HG02763 (cell line): Measurements from ENCODE around the gene CORO7.
A peak's percentile ranks its signal among the peaks of the same experiment; 100 is the strongest.

Source experiments
- ATAC-seq: cut with Tn5 transposase; IDR thresholded peaks from one replicate; pipeline ENCODE4 v1.9.1; 2021; ENCODE audit warnings: mild to moderate bottlenecking, moderate library complexity; ENCODE audit not compliant: unreplicated experiment

CORO7 gene

DNA sequence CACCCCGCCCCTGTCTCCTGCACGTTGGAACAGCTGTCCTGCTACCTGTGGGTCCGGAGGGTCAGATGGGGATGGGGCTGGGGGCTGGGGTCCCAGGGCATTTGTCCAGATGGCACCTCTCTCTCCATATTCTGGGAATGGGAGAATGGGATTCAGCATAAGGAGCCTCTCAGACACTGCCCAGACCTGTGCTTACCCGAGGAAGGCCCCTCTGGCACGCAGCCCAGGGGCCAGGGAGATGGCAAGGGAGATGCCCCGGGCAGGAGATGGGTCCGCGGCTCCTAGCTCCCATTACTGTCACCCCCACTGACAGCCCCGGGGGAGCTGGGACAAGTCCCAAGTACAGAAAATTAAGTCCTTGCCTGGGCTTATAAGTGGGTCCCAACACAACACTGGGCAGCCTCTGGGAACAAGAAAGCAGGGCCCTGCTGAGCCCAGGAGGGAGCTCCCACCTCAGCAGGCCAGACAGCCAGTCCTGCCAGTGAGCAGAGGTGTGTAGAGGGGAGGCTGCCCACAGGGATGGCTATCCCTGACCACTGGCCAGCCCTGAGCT lies 43.0 kb downstream of the CORO7 start:
- ATAC-seq, result no peak

DNA sequence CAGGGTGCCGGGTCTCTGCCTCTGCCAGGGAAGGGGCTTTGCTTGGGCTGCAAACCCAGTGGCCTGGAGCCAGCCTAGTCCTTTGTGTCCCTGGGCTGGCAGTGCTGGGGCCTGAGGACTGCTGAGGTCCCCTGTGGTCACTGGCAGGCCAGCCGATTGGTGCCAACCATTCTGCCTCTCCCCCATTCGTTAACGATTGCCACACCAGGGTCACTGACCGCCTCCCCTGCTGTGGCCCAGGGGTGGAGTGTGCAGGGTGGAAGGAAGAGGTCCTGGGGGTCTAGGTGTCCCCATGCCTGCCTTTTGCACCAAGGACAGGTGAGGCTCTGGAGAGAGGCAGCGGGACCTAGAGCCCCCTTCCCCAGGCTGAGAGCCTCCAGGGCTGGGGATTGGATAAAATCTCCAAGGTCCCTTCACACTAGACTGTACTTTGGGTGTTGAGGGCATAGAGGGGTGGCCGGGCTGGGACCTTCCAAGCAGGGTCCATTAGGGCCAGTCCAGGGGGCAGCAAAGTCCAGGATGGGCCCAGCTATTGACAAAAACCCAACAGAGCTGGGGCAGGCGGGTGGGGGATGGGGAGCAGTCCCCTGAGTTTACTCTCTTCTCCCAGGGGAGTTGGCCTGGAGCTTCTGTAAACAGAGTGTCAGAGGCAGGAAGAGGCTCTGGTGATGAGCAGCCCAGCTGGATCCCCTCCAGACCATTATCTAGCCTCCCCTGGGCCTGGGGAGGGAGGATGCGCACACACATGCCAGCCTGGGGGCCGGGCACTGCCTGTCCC lies 43.6 kb downstream of the CORO7 start:
- no peak for ATAC-seq

DNA sequence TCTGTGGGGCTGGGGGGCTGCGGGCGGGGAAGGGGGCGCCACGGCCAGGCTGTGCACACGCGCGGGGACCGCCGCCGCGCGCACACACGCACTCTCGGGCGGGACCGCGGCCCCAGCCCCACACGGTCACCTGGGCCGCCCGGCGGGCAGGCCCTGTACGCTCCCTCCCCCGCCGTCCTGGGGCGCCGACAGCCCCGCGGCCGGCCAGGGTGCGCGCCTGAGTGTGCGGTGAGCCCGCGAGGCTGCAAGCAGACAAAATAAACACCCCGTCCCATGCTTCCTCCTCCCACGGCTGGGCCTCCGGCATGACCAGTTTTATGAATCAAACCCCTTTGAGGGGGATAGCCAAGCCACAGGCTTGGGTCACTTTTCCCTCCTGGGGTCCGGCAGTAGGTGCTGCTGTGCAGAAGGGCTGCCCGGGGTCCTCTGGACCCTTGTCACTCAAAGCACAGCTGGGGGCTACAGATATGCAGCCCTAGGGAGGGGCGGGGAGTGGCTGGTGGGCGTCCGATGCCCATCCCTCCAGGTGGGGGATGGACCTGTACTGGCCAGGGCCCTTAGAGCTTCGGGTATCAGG lies 44.3 kb downstream of the CORO7 start:
- ATAC-seq, result peak; percentile 22

DNA sequence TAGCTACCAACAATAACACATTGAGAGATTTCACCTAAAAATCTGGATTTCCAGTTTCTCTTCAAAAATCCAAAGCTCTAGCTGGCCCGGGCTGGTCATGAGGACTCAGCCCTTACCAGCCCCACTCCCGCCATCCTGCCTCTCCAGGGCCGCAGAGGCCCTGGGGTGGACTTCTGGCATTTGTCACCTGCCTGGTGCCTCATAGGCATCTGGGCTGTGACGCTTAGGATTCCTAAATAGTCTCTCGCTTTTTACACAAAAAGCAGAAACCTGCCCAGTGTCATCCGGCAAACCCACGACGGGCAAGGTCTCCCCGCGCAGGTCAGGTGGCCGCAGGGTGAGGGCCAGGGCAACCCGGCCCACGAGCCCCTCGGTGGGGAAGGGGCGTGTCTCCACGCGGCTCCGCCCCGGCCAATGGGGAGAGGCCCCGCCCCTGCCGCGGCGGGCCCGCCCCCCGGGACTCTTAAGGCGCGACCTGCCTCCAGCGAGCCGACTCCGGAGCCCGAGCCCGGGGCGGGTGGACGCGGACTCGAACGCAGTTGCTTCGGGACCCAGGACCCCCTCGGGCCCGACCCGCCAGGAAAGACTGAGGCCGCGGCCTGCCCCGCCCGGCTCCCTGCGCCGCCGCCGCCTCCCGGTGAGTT lies 44.9 kb downstream of the CORO7 start, which contains the start of gene VASN:
TSS of gene VASN (plus strand) at position 492 of the 644 bp plus-strand sequence. CDS start 9,030 bp downstream, outside the sequence.
- ATAC-seq, result peak; percentile 53

DNA sequence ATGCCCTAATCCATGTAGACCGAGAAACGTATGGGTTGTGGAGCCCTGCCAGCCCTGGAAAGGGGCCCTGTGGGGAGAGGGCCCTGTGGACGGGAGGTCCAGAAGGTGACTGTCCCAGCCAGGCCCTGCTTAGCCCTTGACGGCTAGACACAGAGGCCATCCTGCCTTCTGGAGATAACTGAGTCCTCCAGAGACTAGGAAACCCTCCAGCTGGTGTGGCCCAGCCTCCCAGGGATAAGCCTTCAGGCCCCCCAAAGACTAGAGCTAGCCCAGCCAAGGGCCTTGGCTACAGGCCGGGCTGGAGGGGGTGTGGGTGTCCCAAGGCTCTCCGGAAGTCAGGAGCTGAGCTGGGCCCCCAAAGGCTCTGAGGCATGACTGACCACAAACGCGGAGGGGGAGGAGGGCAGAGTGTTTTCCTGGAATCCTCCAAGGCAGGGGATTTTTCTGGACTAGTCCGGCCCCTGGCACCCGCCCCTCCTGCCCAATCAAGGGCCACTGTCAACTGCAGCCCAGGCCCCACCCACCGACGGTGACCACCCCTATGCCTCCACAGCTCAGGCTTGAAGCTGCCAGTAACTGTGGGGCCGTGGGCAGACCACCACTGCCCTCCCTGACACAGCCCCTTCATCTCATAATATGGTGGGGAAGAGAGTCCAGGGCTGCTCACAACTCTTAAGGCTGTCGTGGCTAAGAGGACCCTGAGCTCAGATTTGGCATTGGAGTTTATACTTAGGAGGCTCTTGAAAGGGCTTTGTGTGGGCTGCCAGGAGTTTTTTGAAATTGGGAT lies 45.6 kb downstream of the CORO7 start:
- ATAC-seq, result no peak

DNA sequence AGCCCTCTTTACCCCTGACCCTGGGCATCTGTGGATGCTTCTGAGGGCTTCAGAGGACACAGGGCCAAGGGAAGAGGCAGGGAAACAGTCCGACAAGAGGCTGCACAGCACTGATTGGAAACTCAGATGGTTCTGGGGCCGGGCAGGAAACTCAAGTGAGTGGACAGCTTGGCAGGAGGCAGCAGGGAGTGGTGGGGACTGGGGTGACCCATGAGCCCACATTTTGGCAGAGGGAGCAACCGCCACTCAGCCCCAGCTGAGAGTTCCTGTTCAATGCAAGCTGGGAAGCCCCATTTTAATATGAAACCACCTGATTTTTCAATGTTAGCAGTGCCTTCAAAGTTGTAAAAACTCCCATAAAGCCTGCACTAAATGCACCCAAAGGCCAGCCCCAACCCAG lies 46.2 kb downstream of the CORO7 start:
- ATAC-seq, result no peak

DNA sequence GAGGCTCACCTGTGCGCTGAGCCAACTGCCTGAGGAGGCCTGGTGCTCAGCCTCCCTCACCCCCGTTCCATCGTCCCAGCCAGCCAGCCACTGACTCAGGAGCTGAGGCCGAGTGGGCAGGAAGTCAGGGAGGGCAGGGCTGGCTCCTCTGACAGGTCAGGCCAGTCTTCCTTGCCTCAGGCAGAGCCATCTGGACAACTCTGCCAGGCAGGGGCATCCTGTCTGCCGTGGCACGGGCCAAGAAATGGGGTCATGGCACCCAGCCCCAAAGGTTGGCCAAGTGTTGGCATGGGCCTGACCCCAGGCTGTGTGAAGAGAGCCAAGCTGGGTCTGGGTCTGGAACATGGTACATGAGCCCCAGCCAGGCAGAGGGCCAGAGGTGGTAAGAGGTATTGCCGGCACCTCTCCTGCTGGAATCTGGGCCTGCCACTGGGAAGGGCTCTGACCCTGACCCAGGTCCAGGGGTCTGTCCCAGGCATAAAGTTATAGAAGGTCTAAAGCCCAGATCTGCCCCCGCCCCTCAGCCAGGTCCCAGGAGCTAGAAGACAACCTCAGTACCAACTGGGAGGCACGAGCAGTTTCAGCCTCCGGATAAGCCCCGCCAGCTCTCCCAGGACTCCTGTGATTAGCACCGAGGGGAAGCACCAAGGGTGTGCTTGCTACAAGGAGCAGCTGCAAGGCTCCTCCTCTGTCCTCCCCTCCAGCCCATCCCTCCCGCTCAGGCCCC lies 47.2 kb downstream of the CORO7 start:
- ATAC-seq, result no peak

DNA sequence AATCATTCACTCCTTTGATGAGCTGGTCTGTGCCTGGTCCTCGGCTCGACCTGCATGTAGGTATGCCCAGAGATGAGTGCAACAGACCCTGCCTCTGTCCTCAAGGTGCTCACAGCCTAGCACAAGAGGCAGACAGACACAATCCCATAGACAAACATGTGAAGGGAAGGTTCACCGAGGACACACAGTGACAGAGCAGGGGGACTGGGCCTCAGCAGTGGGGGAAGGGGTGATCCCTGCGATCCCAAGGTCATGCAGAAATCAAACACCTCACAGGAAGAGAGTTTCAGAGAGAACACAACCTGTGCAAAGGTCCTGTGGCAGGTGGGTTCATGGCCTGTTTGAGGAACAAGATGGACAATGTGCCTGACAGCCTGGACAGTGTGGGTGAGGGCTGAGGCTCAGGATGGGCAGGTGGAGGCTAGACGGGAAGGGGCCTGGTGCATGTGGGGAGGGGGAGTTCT lies 49.0 kb downstream of the CORO7 start:
- no peak for ATAC-seq

DNA sequence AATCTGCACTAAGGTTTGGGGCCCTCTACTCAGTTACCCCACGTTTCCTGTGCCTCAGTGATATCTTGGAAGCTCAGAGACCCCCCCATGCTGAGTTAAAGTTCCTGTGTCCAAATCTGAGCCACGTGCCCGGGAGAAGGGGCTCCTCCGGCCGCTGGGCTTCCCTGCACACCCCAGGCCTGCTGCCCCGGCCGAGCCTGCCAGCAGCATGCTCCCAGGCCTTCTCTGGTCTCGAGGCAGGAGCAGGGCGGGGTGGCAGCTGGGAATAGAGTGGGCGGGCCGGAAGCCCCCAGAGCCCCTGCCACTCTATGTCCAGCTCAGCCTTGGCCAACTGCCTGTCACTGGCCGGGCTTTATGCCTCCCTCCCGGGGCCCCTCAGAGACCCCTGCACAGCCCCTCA lies 50.4 kb downstream of the CORO7 start:
- no peak for ATAC-seq

DNA sequence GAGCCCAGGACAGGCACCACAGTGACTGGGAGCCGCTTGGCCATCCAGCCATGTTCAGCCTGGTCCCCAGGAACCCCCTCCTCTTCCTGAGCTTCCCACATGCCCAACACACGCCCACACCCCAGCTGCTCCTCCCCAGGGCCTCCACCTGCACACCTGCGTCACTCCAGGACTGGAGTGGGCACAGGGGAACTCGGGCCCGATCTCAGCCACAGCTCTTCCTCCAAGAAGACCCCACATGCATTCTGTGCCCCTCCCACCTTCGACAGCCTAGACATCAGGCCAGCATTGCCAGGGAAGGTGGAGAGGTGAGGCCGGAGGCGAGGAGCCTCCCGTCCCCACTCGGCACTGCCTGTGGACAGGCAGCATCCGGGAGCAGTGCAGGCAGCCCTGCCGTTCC lies 50.8 kb downstream of the CORO7 start:
- no peak for ATAC-seq

DNA sequence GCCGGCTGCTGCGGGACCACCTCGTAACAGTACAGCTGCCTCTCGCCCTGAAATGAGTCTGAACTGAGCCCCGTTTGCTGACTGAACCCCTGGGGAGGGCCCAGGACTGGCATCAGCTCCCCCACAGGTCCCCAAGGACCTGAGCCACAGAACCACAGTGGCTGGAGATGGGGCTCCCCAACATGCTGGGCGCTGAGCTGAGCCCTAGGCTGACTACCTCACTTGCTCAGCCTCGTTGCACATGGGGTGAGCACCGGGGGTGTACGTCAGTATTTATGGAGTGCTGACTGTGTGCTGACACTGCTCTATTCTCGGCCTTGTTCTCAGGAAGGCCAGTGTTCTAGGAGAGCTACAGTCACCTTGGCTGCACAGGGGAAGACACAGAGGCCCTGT lies 51.4 kb downstream of the CORO7 start:
- ATAC-seq, result peak; percentile 43

DNA sequence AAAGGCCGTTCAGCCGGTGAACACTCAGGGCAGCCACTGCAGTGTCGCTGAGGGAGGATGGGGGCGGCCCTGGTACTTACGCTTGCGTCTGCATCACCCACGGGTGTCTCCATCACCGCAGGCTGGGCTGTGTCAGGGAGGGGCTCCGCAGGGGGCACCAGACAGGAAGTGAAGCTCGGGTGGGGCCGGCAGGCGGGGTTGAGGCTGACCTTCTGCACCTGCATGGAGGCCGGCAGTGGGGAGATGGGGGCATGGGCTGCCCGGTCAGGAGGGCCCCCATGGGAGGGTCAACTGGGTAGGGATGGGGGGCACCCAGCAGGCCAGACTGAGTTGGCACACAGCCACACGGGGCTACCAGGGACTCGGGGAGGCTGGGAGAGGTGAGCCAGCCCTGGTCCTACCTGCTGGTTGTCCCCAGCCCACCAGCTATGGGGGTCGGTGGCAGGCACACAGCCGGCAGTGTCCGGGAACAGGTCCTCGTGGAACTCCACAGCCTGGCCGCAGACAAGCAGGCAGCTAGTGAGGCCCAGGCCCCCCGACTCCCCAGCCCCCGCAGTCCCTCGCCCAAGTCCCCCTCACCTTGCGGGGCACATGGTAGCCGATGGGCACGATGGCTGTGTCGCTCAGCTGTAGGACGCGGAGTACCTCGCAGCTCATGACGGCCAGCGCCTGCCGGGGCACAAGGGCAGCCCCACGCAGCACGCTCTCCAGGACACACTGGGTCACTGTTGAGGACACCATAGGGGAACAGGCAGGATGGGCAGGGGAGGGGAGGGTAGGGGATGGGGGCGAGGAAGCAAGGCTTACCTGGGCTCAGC lies 52.0 kb downstream of the CORO7 start:
- ATAC-seq, result no peak

DNA sequence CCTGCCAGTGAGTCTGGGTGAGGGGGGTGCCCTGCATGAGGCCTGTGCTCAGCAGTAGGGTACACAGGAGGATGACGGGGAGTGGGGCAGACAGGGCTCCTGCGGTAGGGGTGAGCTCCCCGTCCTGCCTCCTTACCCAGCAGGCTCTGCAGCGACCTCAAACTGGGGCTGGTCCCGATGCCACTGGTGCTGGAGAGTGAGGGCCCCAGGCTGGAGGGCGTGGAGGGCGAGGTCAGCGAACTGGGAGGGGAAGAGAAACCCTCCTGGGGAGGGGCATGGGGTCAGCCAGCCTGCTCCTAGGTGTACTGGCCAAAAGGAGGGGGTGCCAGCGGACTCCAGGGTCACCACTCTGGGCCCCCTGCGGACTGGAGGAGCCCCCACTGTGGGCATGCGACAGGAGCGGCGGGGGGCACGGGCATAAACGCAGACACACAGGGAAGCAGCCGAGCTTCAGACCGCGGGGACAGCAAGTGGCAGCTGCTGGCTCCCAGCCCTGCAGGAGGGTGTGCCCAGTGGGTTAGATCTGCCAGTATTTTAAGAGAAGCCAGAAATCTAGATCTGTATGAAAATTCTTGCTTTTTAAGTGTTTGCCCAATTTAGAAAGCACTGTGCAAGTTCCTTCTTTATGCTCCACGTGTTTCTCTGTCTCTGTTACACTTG lies 53.8 kb downstream of the CORO7 start:
- no peak for ATAC-seq

DNA sequence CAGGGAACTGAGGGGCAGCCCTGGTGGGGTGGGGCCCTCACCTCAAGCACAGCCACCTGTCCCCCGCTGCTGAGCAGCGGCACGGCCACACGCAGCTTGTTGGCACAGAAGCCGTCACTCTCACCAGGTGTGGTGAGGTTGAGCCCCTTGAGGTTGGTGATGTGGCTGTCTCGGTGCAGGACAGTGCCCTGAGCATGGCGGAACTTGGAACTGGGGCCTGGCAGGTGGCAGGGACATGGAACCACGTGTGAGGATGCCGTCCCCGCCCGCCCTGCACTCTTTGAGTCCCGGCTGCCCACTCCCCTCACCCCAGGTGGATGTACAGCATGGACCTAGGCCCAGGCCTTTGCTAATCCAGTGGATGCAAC lies 54.5 kb downstream of the CORO7 start:
- no peak for ATAC-seq

DNA sequence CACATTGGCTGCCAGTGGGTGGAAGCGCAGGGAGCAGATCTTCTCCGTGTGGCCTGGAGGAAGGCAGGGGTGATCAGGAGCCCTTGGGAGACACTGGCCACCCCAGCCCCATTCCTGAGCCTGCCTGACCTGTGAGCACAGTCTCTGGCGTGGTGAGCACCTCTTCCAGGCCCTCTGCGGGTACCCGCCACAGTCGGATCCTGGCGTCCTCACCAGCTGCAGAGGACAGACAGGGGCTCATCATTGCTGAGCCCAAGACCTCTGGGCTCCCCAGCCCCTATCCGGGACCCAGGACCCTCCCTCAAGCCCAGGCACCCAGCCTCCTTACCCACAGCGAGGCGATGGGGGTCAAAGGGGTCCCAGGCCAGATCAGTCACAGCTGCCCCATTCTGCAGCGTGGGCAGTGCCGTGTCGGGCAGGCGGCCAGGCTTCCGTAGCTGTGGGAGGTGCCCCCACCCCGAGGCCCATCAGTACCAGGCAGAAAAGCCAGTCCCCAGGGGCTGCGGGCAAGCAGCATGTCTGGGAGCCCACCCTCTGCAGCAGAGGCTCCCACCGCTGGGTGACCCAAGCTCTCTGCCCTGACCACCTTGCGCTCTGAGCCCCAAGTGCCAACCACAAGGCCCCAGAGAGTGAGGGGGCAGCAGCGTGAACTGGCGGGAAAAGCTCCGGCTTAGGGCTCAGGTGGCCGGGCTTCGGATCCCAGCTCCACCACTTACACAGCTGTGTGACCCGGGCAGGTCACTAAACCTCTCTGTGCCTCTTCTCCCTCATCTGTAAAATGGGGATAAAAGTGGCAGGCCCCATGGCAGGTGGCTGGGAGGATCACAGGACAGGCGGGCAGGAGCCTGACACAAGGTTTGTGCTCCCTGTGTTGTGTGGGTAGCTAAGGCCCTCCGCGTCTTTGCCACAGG lies 55.1 kb downstream of the CORO7 start:
- ATAC-seq, result no peak

DNA sequence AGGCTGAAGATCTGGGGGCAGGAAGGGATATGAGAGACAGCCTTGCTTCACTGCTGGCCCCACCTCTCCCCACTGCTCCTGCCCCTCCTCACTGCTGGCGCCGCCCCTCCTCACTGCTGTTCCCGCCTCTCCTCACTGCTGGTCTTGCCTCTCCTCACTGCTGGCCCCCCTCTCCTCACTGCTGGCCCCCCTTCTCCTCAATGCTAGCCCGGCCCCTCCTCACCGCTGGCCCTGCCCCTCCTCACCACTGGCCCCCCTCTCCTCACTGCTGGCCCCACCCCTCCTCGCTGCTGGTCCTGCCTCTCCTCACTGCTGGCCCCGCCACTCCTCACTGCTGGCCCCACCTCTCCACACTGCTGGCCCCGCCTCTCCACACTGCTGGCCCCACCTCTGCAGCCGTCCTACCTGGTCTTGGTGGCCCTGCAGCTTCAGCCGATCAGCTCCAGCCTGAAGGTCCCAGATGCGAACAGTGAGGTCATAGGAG lies 55.8 kb downstream of the CORO7 start:
- ATAC-seq, result no peak

DNA sequence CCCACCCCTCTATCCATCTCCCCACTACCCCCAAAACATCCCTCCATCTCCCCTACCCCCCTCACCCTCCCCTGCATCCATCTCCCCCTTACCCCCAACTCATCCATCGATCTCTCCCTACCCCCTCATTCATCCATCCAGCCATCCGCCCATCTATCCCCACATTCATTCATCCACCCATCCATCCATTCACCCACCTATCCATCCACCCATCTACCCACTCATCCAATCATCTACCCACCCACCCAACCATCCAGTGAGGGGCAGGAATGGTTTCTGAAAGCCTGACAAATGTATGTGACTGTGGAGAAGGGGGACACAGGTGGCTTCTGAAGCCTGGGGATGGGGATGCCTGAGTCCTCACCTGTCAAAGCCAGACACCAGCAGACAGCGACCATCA lies 56.5 kb downstream of the CORO7 start:
- ATAC-seq, result no peak
